Suprapubic skin (tissue), 4 donors: ENCODE data around the gene MCOLN1. TPM values are rescaled to one million over a fixed set of nuclear protein-coding genes. Genes with fewer than 3 reads are reported as not detected.
A peak's percentile ranks its signal among the peaks of the same experiment; 100 is the strongest.

Experiments used
- DNase-seq, 2 donors: peaks; one replicate each; pipeline ENCODE4 v3.0.0-alpha.2; 2019; ENCODE audit warnings: low spot score in 2 of 2
- H3K27ac ChIP-seq: fragments of 200-600 bp; sonication (generic); one replicate; pipeline ENCODE4 v1.5.1; 2019
- H3K27me3 ChIP-seq: fragments of 200-600 bp; sonication (generic); one replicate; pipeline ENCODE4 v1.5.1; 2019
- H3K36me3 ChIP-seq: fragments of 200-600 bp; sonication (generic); one replicate; pipeline ENCODE4 v1.5.1; 2019
- H3K4me1 ChIP-seq: fragments of 200-600 bp; sonication (generic); one replicate; pipeline ENCODE4 v1.5.1; 2019
- H3K4me3 ChIP-seq: fragments of 200-600 bp; sonication (generic); one replicate; pipeline ENCODE4 v1.5.1; 2019; ENCODE audit warnings: mild to moderate bottlenecking
- H3K9me3 ChIP-seq: fragments of 200-600 bp; sonication (generic); one replicate; pipeline ENCODE4 v1.5.1; 2019
- EP300 ChIP-seq: sonication (generic); formaldehyde crosslinking; IDR thresholded peaks from one replicate; pipeline ENCODE4 v1.6.1; 2017; ENCODE audit warnings: antibody characterized with exemption
- POLR2A ChIP-seq, 2 donors: fragments of 450-650 bp; IDR thresholded peaks; one replicate each; pipeline ENCODE4 v1.6.1; 2017; ENCODE audit warnings: antibody characterized with exemption in 2 of 2, mild to moderate bottlenecking in 2 of 2, moderate library complexity in 2 of 2
- POLR2AphosphoS5 ChIP-seq, 3 donors: sonication (generic); formaldehyde crosslinking; IDR thresholded peaks; one replicate each; pipeline ENCODE4 v1.6.1; 2017; ENCODE audit warnings: antibody characterized with exemption in 3 of 3
- WGBS: methylation state at CpG from one replicate; pipeline ENCODE4 v1.1.5; 2018; 5-methylcytosine and 5-hydroxymethylcytosine counted together
- total RNA-seq, 4 donors: library from RNA; depleted of rRNA; stranded (reverse); fragments of >200 nt; gene quantifications; one replicate each; pipeline ENCODE4 v1.1.0, GENCODE V29; 2016
- TF ChIP-seq, protein P1 (sequence below), 2 donors: fragments of 200-600 bp in 1 of 2; fragments of 450-650 bp in 1 of 2; sonication (generic) in 1 of 2; IDR thresholded peaks; one replicate each; pipeline ENCODE4 v1.5.1; 2016 to 2019; ENCODE audit warnings: antibody characterized with exemption in 2 of 2, mild to moderate bottlenecking in 1 of 2, moderate library complexity in 1 of 2

MCOLN1 gene
- total RNA-seq, 4 donors from 2014 or later = 15.9 to 43.6 (median 29.5) TPM

DNA sequence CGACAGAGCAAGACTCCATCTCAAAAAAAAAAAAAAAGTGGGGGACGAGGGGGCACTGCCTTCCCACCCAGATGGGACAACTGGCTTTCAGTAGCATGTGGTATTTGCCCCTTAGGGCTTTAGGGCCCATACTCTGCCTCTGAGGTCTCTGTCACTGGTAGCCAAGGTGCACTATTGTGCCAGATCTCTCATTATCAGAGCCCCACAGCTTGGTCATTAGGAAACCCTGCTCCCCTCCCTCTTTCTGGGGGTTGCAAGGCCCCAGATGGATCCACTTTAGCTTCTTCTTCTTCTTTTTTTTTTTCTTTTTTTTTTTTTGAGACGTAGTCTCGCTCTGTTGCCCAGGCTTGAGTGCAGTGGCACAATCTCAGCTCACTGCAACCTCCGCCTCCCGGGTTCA, 17.7 kb upstream of the MCOLN1 start:
- Histone ChIP-seq H3K27ac (no peak overlapping the region), H3K9me3 (no peaks in the 10 kb centered on the region), H3K27me3 (peaks cover 22% of the 10 kb centered on the region), H3K4me1 (peaks cover 26% of the 10 kb centered on the region), H3K4me3 (no peak overlapping the region), H3K36me3 (no peaks in the 10 kb centered on the region)
- WGBS = 90% methylated on average over 6 of the region's 6 CpGs
- TF ChIP-seq, protein P1, sequence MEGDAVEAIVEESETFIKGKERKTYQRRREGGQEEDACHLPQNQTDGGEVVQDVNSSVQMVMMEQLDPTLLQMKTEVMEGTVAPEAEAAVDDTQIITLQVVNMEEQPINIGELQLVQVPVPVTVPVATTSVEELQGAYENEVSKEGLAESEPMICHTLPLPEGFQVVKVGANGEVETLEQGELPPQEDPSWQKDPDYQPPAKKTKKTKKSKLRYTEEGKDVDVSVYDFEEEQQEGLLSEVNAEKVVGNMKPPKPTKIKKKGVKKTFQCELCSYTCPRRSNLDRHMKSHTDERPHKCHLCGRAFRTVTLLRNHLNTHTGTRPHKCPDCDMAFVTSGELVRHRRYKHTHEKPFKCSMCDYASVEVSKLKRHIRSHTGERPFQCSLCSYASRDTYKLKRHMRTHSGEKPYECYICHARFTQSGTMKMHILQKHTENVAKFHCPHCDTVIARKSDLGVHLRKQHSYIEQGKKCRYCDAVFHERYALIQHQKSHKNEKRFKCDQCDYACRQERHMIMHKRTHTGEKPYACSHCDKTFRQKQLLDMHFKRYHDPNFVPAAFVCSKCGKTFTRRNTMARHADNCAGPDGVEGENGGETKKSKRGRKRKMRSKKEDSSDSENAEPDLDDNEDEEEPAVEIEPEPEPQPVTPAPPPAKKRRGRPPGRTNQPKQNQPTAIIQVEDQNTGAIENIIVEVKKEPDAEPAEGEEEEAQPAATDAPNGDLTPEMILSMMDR (IDR thresholded peaks at IDR 0.05) = no peak
- DNase-seq = no peak

DNA sequence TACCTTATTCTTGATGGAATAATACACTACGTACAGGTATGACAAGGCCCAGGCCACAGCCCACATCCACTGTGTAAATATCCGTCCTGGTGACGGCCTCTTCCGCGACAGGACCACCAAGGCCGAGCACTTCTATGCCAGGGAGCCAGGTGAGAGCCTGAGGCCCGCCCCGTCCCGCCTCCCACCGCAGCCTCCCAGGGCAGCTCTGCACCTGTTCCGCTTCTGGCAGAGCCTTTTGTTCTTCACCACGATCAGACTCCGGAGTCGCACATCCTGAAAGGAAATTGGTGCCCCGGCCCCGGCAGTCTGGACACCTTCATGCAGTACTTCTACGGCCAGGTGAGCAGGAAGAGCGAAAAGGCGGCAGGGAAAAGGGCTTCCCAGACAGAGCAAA, 17.1 kb upstream of the MCOLN1 start:
- no peak overlapping the region for H3K4me3 ChIP-seq
- peaks cover 26% of the 10 kb centered on the region for H3K4me1 ChIP-seq
- no peak for DNase-seq
- H3K9me3 ChIP-seq = no peaks in the 10 kb centered on the region
- TF ChIP-seq POLR2AphosphoS5 (IDR thresholded peaks at IDR 0.05) = no peak
- TF ChIP-seq POLR2A (IDR thresholded peaks at IDR 0.05) = no peak
- TF ChIP-seq EP300 = no peak
- TF ChIP-seq, protein P1 (IDR thresholded peaks at IDR 0.05) = no peak
- peaks cover 21% of the 10 kb centered on the region for H3K27me3 ChIP-seq
- WGBS = 61% methylated on average over 19 of the region's 19 CpGs
- no peak overlapping the region for H3K27ac ChIP-seq
- H3K36me3 ChIP-seq = no peaks in the 10 kb centered on the region

DNA sequence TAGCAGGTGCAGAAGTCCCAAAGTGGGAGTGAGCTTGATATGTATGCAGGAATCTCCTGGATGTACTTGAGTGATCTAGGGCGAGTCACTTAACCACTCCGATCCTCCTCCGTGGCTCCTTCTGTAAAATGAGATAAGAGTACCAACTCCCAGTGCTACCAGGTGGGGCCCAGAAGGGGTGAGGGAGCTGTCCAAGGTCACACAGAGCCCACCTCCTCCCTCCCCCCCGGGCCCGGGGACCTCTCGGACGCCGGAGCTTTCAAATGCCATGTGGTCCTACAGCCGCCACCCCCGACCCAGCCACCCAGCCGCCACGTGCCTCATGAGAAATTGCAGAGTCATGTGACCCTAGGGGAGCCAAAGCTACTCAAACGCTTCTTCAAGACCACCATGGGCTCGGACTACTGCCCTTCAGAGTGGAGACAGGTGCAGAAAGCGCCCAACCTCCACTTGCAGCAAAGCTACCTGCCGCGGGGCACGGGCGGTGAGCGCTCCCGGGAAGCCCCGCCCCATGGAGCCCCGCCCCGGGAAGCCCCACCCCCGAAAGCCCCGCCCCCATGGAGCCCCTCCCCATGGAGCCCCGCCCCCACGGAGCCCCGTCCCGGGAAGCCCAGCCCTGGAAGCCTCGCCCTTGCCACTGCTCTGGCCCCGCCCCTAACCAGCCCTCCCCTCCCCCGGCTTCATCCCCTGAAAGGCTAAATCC, 16.6 kb upstream of the MCOLN1 start:
- Histone ChIP-seq H3K27ac (no peak overlapping the region), H3K9me3 (no peaks in the 10 kb centered on the region), H3K4me3 (peak overlapping the region; percentile 4), H3K4me1 (peaks cover 22% of the 10 kb centered on the region), H3K36me3 (no peaks in the 10 kb centered on the region), H3K27me3 (peaks cover 16% of the 10 kb centered on the region)
- no peak for DNase-seq
- WGBS = 10% methylated on average over 3 of the region's 33 CpGs
- TF ChIP-seq, protein P1 (IDR thresholded peaks at IDR 0.05) = no peak
- TF ChIP-seq EP300 (no peak), POLR2A (IDR thresholded peaks at IDR 0.05) (no peak), POLR2AphosphoS5 (IDR thresholded peaks at IDR 0.05) (no peak)

DNA sequence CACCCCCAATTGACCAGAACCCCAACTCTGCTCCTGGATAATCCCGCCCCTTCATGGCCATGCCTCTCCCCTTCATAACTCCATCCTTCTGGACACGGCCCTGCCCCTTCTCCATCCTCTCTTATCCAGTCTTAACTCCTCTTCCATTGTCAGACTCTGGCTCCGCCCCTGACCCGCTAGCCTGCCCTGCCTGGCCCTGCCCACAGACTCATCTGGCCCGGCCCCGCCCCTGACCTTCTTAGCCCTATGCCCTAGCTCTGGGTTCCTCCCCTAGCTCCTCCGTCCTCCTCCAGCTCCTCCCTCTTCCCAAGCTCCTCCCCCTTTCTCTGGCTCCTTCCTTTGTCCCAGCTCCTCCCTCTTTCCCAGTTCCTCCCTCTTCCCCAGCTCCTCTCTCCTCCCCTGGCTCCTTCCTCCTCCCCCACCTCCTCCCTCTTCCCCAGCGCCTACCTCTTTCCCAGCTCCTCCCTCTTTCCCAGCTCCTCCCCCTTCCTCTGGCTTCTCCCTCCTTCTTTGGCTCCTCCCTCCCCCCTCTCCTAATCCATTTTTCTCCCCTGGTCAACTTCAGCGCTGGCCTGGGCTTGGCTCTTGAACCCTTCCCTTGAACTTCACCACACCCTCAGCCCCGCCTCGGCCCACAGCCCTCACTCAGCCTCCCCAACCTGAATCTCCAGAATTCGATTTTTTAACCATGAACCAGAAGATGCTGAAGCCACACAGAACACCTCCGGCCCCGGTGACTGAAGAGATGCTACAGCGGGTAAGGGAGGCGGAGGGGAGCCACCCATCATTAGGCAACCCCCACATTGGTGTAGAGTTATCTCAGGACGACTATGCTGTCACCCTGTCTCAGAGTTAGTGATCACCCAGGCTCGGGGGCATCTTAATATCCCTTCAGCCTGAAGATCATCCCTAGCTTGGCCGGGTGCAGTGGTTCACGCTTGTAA, 15.8 kb upstream of the MCOLN1 start:
- no peak overlapping the region for H3K27ac ChIP-seq
- H3K27me3 ChIP-seq = peaks cover 8% of the 10 kb centered on the region
- peaks cover 14% of the 10 kb centered on the region for H3K4me1 ChIP-seq
- no peak overlapping the region for H3K4me3 ChIP-seq
- no peaks in the 10 kb centered on the region for H3K36me3 ChIP-seq
- DNase-seq = no peak
- TF ChIP-seq, protein P1 (IDR thresholded peaks at IDR 0.05) = no peak
- 29% methylated on average over 17 of the region's 20 CpGs for WGBS
- H3K9me3 ChIP-seq = no peaks in the 10 kb centered on the region

DNA sequence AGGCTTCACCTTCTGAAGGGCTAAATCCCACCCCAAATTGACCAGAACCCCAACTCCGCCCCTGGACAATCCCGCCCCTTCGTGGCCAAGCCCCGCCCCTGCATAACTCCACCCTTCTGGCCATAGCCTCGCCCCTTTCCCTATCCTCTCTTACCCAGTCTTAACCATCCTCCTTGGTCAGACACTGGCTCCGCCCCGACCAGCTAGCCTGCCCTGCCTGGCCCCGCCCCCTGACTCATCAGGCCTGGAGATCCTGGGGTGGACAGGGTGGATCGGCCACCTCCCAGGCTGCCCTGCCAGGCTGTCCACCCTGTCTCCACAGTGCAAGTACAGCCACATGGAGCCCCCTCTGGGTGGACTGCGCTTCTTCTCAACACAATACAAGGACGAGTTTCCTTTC, 14.5 kb upstream of the MCOLN1 start:
- TF ChIP-seq POLR2A (IDR thresholded peaks at IDR 0.05) (no peak), EP300 (no peak), POLR2AphosphoS5 (IDR thresholded peaks at IDR 0.05) (no peak)
- TF ChIP-seq, protein P1 (IDR thresholded peaks at IDR 0.05) = no peak
- WGBS = 46% methylated on average over 11 of the region's 11 CpGs
- Histone ChIP-seq H3K4me1 (peaks cover 14% of the 10 kb centered on the region), H3K27ac (no peak overlapping the region), H3K9me3 (no peaks in the 10 kb centered on the region), H3K27me3 (no peaks in the 10 kb centered on the region), H3K36me3 (no peaks in the 10 kb centered on the region), H3K4me3 (no peak overlapping the region)
- DNase-seq = no peak
